CD4-positive, alpha-beta T cell treated with Interleukin-12 subunit alpha and Interleukin-12 subunit beta, for 1 hour (primary cell): ENCODE results near the gene RCHY1.
"Not testable (repeated sequence)": the region's sequence is repeated elsewhere in the genome, so short reads cannot be mapped to it uniquely, and the experiment has no call there.

Experiments
- DNase-seq: peaks from one replicate; pipeline ENCODE4 v3.0.0-alpha.2; 2020

Gene RCHY1

DNA sequence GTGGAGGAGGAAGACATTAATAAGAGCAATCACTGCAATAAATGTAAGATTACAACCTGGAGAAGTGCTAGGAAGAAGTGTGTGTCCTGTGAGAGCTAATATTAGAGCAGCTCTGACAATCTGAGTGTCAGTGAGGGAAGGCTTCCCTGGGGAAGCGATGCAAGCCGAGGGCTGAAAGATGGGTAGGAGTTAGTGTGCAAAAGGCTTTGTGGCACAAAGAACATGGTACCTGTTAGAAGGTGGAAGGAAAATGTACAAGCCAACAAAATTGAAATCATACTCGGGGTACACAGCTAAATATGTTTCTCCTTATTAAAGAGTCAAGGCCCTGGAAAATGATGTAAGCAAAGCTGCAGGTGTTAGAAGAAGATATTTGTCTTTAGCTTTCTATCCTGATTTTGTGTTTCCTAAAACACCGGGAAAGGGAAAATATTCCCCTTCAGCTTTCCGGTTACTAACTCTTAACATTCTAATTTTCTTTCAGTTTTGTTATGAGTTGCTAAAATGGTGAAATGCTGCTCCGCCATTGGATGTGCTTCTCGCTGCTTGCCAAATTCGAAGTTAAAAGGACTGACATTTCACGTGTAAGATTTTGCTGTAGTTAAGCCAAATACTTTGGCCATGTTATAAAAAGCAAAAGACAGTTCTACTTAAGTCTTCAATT is 878 bp upstream of the RCHY1 start:
- DNase-seq, result peak; percentile 50

DNA sequence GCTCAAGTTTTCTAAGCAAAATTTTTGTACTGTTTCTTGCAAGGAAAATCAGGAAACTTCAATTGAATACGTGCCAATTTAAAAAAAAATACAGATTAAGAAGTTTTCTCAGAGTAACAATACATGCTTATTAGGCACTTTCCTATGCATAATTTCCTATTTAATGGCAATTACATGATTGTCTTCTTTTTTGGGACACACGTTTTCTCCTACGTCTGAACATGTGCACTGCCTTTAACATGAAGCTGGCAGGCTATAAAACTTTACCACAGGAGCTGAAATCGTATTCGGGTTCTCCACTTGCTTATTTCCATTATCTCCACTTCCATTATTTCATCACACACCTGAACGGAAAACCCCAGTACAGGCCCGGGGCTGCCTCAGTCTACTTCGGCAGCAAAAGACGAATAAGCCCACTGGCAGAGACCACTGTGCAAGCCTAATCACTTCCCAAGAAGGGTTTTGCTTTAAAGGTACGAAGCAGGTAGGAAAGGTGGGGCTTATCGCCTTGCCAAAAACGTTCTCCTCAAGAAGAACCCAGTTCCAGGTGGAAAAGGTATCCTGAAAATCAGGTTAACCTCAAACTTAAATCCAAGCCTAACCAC is 575 bp downstream of the RCHY1 start:
- no peak for DNase-seq

DNA sequence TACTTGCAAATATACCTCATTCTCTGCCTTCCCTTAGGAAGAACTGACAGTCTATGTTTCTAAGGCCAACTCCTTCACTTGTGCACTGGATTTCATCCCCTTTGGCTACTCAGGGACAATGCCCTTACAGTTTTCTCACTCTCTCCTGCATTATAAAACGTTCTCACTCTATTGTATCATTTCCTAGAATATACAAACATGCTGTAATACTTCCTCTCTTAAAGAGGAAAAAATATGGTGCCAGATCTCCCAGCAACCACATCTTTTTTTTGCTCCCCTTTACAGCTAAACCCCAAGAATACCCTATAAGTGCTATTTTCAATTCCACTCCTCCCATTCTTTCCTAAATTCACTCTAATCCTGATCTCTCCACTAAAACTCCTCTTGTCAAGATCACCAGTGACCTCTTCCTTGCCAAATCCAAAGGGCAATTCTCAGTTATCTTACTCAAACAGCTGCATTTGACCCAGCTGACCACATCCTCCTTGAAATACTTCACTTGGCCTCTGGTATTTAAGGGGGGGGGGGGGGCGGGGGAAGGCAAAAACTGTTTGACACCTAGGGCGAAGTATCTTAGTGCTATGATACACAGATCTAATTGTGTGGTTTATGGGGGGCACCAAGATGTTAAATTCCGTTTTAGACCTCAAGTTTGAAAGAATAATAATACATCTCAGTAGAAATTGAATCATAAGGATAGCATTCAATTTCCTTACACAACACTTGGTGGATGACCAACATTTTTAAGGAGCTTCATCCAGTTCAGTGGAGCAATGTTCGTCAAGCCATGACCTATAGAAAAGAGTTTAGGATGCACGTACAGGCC is 1.6 kb downstream of the RCHY1 start:
- peak; percentile 20 for DNase-seq

DNA sequence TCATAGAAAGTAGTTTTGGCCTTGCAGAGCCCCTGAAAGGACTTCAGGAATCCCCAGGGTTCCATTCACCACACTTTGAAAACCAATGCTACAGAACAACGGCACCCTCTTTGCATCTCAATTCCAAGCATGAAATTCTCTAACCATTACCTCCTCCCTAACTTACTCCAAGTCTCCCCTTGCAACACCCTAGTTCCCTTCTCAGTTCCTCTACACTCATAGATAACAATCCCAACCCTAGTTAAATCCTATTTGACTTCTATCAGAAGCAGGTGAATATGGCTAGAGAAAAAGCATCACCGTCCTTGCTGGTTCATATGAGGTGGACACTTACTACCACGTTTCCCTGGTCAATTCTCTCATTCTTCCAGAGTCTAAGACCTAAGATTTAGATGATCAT is 2.4 kb downstream of the RCHY1 start:
- no peak for DNase-seq

DNA sequence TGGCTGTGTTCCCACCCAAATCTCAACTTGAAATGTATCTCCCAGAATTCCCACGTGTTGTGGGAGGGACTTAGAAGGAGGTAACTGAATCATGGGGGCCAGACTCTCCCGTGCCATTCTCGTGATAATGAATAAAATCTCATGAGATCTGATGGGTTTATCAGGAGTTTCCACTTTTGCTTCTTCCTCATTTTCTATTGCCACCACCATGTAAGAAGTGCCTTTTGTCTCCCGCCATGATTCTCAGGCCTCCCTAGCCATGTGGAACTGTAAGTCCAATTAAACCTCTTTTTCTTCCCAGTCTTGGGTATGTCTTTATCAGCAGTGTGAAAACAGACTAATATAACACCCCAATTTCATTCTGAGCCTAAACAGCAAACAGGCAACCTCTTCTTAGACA is 4.6 kb downstream of the RCHY1 start:
- DNase-seq, result not testable (repeated sequence)

DNA sequence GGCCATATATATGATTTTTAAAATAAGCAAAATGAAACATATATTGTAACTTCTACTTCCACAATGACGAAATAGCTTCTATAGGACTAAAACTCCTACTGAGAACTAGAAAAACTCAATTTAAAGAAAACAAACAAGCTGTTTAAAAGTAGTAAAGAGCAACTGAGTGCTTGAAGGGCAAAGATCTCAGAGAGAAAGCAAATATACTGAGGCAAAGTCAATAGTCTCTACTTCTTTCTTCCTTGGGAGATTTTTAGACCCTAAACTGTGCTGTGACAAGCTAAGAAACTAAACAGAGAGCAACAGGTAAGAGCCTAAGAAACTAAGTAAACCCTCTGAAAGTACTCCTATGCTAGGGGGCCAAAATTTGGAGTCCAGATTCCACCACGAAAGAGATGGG is 8.6 kb downstream of the RCHY1 start:
- DNase-seq, result no peak

DNA sequence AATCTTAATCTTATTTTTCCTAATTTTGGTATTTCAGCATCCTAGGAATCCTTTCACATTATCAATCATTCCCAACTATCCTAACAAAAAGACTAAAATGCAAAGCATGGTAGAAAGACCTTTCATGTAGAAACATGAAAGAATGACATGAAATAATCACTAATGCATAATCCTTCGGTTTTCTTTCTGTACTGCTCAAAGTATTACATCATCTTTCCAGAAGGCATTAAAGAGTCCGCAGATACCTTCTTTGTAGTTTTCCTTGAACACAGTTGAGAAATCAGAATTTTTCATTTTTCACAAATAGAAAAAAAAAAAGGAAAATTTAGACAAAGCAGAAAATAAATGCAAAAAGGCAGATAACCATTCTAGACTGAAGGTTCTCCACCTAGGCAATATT is 11.5 kb downstream of the RCHY1 start:
- no peak for DNase-seq

DNA sequence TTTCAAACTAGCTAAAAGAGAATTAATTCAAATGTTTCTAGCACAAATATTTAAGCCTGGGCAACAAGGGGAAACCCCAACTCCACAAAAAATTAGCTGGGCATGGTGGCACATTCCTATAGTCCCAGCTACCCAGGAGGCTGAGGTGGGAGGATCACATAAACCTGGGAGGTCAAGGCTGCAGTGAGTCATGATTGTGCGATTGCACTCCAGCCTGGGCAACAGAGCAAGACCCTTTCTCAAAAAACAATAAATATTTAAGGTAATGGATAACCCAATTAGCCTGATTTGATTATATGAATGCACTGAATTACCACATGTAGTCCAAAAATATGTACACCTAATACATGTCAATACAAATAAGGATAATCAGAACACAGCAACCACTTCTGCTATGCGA is 14.3 kb downstream of the RCHY1 start:
- no peak for DNase-seq

DNA sequence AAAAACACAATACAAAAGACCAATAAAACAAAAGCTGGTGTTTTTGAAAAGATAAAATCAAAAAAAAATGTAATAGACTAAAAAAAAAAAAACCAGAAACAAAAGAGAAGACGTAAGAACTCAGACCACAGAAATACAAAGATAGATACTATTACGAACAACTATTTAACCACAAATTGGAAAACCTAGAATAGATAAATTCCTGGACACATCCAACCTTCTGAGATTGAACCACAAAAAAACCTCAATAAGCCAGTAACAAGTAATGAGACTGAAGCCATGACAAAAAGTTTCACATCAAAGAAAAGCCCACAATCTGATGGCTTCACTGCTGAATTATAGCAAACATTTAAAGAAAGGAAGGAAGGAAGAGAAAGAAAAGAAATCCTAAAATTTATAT is 16.2 kb downstream of the RCHY1 start:
- DNase-seq, result no peak

DNA sequence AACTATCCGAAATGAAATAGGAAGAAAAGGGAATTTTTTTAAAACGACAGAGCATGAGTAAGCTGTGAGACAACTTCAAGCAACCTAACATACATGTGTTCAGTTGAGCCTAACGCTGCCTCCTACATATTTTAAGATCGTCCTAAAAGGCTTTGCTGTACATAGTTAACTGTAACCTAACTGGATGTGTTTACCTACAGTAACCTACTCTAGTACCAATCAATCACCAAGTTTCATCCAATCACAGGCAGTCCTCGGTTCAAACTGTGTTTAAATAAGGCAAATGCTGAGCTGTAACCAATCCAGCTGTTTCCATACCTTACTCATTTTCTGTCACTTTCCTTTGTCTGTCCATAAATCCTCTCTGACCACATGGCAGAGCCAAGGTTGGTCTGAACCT is 17.1 kb downstream of the RCHY1 start:
- DNase-seq, result no peak

DNA sequence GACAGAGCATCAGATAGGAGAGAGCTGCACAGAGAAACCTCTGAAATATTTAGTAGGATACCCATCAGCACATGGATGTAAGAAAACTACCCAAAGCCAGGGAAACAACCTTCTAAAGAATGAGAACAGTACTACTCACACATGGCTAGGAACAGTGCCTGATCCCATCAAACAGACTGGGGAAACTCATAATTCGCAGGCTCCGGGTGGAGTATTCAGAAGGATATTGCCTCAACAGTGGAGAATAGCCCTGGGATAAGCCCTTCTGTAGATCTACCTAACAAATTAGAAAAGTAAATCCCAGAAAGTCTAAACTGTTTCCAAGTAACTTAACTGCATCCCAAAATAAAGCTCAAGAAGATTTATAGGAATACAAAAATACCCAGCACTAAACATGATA is 17.8 kb downstream of the RCHY1 start:
- DNase-seq, result no peak

DNA sequence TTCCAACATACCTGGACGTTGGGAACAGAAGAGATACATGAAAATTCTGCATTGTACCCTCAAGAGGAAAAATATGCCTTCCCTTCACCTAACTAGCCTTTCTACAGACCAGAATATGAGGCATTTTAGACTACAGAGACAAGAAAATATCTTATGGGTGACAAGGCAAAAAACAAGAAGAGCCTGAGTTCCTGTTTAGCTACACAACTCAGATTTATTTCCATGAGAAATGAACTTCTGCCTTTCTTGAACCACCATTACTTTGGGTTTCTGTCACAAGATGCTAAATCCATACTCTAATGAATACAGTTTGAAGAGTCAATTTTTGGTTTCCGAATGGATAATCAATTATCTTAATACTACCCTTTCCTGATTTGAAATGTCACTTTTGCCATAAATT is 18.7 kb downstream of the RCHY1 start:
- DNase-seq, result no peak

DNA sequence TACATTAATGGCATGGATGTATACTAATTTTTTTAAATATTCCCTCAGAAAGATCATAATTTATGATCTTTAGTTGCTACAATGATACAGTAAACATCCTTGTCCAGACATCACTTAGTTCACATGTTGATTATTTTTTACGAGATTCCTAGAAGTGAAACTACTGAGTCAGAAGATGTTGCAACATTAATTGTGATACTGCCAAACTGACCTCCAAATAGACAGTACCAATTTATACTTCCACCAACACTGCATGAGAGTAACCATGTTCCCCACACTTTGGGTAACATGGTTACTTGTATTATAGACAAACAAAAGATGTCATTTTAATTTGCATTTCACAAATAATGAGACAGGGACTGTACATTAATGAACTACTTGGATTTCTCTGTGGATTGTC is 19.6 kb downstream of the RCHY1 start:
- no peak for DNase-seq

DNA sequence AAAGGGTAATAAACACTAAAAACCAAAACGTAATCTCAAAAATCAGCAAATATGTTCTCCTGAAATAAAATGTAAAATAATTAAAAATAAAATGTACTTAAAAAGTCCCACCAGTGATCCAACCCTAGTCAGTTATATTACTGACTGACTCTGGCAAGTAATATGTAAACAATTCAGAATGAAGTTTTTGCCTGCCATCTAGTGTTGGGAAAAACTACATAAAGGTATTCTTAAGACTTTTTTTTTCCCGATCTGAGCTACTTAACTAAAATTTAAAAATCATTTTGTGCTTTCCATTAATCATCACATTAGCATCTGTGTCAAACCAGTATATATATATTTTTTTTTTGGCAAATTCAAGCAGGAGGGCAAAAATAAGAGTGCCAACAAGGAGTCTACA is 24.0 kb downstream of the RCHY1 start:
- no peak for DNase-seq

DNA sequence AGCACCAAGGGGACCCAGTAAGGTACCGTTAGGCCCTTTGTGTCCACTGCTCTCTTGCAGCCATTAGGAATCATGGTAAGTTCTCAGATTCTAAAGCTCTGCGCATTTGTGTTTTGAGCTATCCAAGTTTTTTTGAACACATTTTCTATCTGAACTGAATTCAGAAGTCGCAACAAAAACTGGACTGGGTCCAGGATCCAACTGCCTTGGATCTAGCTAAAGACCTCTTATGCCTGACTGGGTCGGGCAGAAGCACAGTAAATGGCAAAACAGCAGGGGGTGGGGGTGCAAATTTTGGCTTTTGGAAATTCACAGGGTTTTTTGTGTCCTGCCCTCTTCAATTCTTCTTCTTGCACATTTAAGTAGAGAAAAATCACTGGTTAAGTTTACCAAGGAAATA is 30.0 kb downstream of the RCHY1 start:
- no peak for DNase-seq

DNA sequence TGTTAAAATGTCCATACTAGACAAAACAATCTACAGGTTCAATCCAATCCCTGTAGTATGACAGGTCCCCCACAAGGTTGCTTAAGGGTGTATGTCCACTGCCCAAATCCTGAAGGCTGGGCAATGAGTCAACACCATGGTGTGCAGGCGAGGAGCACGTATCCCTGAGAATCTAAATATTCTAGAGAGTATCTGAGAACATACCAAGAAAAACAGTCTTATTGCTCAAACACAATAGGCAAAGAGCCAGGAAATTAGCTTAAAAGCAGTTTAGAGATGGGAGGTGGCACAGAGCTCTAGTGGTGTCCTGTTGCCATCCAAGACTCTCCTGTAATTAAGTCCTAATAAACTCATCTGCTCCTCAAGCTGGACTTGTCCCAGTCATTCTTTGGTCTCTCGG is 37.0 kb downstream of the RCHY1 start:
- no peak for DNase-seq

DNA sequence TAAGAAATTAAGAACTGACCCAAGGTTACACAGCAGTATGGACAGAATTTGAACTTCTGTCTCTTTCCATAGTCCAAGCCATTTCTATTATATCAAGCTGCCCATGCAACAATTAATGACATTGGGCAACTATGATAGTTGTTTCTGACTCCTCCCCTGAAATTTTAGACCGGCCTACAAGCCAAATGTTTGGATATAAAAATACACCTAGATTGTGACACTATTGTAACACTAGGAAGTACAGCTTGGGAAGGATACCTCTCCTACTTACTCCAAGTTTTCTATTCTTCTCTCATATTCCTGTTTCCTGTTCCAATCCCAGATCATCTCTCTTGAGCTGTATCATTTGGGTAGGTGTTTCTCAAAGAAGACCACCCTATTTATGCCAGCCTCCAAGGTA is 43.5 kb downstream of the RCHY1 start:
- no peak for DNase-seq

DNA sequence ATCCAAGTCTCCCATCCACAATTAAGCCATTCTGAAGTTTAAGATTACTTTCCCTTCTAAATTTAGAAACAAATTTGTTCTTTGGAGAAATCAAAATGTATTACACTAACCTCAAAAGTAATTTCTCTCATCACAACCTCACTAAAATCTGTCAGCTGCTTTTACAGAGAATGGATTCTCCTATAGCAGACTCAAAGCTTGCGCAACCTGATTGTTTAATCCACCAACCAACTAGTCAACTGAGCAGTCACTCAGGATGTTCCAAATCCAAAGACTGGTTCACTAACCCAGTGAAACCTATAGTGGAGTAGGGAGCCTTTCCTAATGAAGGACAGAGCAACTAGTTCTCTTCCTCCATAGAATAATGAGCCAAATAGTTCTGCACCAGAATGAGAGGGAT is 44.3 kb downstream of the RCHY1 start:
- DNase-seq, result no peak

DNA sequence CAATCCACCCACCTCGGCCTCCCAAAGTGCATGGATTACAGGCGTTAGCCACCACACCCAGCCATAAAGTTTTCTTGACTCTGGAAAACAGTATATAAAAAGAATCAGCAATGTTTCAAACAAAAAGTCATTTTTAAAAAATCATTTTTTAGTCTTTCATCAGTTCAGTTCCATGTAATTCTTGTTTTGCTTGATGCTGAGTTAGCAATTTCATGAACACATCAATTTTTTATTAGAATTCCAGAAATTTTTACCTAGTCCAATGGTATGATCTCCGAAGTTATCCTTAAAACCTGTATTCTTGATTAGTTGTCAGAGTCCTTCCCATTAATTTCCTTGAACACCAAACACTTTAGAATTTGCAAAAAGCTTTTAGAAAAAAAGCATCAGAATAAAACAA is 56.8 kb downstream of the RCHY1 start:
- DNase-seq, result no peak

DNA sequence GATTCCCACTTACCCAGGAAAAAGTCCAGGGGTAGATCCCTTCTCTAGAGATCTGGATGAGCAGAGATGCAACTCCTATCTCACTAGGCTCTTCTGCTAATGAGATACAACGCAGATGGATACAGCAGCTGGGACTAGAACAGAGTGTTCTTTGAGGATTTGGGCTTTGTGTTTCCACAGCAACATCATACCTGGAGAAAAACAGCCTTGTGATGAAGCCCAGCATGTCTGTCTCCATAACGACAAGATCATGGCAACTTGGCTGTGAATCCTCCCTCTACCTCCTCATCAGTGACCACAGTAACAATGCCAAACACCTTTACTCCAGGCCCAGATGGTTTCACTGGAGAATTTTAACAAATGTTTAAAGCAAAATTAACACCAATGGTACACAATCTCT is 80.1 kb downstream of the RCHY1 start:
- no peak for DNase-seq

DNA sequence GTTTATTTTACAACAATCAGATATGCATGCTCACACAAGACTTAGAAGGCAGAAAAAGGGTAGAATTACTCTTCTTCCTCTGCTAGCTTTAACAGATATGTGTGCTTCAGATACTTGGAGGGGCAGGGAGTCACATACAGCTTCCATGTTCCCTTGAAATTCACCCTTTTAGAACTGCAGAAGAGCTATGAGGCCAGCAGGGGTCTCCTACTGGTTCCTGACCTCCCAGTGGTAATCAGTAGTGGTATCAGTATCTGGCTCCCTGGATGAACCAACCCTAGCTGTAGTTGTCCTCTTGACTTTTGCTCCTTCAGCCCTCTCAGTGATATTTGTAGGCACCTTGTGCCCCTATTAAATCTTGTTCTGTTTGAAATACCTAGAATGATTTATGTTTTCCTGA is 81.5 kb downstream of the RCHY1 start:
- DNase-seq, result no peak

DNA sequence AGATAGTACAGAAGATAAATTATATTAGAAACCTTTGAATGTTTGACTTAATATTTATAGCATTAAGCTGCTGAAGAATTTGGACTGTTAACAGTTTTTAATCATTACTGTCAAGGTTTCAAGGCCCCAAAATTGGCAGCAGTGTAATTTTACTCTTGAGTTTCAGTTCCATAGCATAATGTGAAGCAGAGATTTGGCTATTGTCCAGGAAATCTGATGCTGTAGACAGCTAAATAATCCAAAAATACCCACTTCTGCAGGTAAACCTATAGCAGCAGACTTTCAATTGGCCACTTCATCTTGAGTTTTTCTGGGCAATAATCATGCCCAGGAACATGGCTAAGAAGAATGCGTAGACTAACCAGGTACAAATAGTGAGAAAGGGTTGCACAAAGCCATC is 85.0 kb downstream of the RCHY1 start:
- no peak for DNase-seq
